IMR-90 (cell line): ENCODE results near the gene CSDE1. TPM values are rescaled to one million over a fixed set of nuclear protein-coding genes. Genes with fewer than 3 reads are reported as not detected.
"Not testable (repeated sequence)": the region's sequence is repeated elsewhere in the genome, so short reads cannot be mapped to it uniquely, and the experiment has no call there.

Source experiments
- ATAC-seq: fragments of 200-7000 bp; cut with Tn5 transposase; 2 replicates; pipeline ENCODE4 v1.9.1; 2020; ENCODE audit warnings: low read depth, mild to moderate bottlenecking, moderate library complexity
- BruUV-seq: library from RNA; stranded (reverse); fragments of 400-500 nt; replicated peaks from 2 replicates; lab custom pipeline; 2021; lab: Mats Ljungman, UMichigan
- CTCF ChIA-PET: fragments of 300-600 bp; formaldehyde crosslinking; extraction: SDS; loops from one replicate; lab custom pipeline; 2021; ENCODE audit warnings: antibody characterized with exemption; lab: Yijun Ruan, JAX
- POLR2A ChIA-PET: fragments of 300-600 bp; sonication (Branson Sonifier 250); formaldehyde crosslinking; loops from one replicate; lab custom pipeline; 2022; ENCODE audit warnings: antibody characterized with exemption; ENCODE audit not compliant: unreplicated experiment; lab: Charles Lee
- DNase-seq: peaks from one replicate; pipeline ENCODE4 v3.0.0; 2013
- H2AFZ ChIP-seq: replicated peaks from 2 replicates; pipeline ENCODE3; 2013; ENCODE audit warnings: low read length, mild to moderate bottlenecking; ENCODE audit not compliant: poor library complexity
- H2AK5ac ChIP-seq: 2 replicates; pipeline ENCODE4 v1.6.1; 2013; ENCODE audit warnings: low read depth, low read length, inconsistent platforms
- H2AK9ac ChIP-seq: replicated peaks from 2 replicates; pipeline ENCODE3; 2013; ENCODE audit warnings: mild to moderate bottlenecking, low read depth, low read length, moderate library complexity; ENCODE audit not compliant: poor library complexity
- H2BK120ac ChIP-seq: 2 replicates; pipeline ENCODE4 v1.6.1; 2013; ENCODE audit warnings: low read depth, low read length, inconsistent platforms
- H2BK15ac ChIP-seq: 3 replicates; pipeline ENCODE4 v1.6.1; 2013; ENCODE audit warnings: low read depth, low read length, inconsistent platforms
- H2BK20ac ChIP-seq: 2 replicates; pipeline ENCODE4 v1.6.1; 2013; ENCODE audit warnings: low read depth, mild to moderate bottlenecking, inconsistent platforms, low read length, moderate library complexity
- H2BK5ac ChIP-seq: 2 replicates; pipeline ENCODE4 v1.6.1; 2013; ENCODE audit warnings: mild to moderate bottlenecking, low read depth, low read length, inconsistent platforms; ENCODE audit not compliant: poor library complexity, severe bottlenecking
- H3K14ac ChIP-seq: replicated peaks from 2 replicates; pipeline ENCODE4 v1.6.1; 2013; ENCODE audit warnings: low read depth, low read length, inconsistent platforms
- H3K18ac ChIP-seq: 2 replicates; pipeline ENCODE4 v1.6.1; 2013; ENCODE audit warnings: low read depth, low read length, control low read depth
- H3K23ac ChIP-seq: 2 replicates; pipeline ENCODE4 v1.6.1; 2013; ENCODE audit warnings: low read depth, low read length, inconsistent platforms
- H3K27ac ChIP-seq: 2 replicates; pipeline ENCODE4 v1.5.1; 2013; ENCODE audit warnings: mild to moderate bottlenecking, control low read depth, low read length; ENCODE audit not compliant: insufficient read depth
- H3K27me3 ChIP-seq: 2 replicates; pipeline ENCODE4 v1.6.1; 2013; ENCODE audit warnings: low read length; ENCODE audit not compliant: control insufficient read depth, insufficient read depth
- H3K36me3 ChIP-seq: 2 replicates; pipeline ENCODE4 v1.6.1; 2013; ENCODE audit warnings: low read length, mixed read lengths; ENCODE audit not compliant: control insufficient read depth, insufficient read depth
- H3K4ac ChIP-seq: 2 replicates; pipeline ENCODE4 v1.6.1; 2013; ENCODE audit warnings: low read depth, low read length, inconsistent platforms
- H3K4me1 ChIP-seq: 2 replicates; pipeline ENCODE4 v1.6.1; 2013; ENCODE audit warnings: low read length, mixed read lengths; ENCODE audit not compliant: control insufficient read depth, insufficient read depth
- H3K4me2 ChIP-seq: 2 replicates; pipeline ENCODE4 v1.6.1; 2013; ENCODE audit warnings: low read depth, mild to moderate bottlenecking, control low read depth, low read length, moderate library complexity
- H3K4me3 ChIP-seq: 2 replicates; pipeline ENCODE4 v1.5.1; 2013; ENCODE audit warnings: low read depth, mild to moderate bottlenecking, control low read depth, low read length, moderate library complexity; ENCODE audit not compliant: insufficient read depth
- H3K56ac ChIP-seq: 2 replicates; pipeline ENCODE4 v1.6.1; 2013; ENCODE audit warnings: low read length, inconsistent platforms; ENCODE audit not compliant: insufficient read depth; ENCODE audit errors: extremely low read depth
- H3K79me1 ChIP-seq, 2 experiments: 2 replicates each; pipeline ENCODE4 v1.6.1; 2013; ENCODE audit warnings: low read length in 2 of 2, inconsistent platforms in 1 of 2, low read depth in 1 of 2
- H3K9ac ChIP-seq: 2 replicates; pipeline ENCODE4 v1.6.1; 2013; ENCODE audit warnings: low read depth, low read length, control low read depth
- H3K9me1 ChIP-seq: 2 replicates; pipeline ENCODE4 v1.6.1; 2013; ENCODE audit warnings: low read length, inconsistent platforms; ENCODE audit not compliant: insufficient read depth
- H3K9me3 ChIP-seq: 2 replicates; pipeline ENCODE4 v1.6.1; 2013; ENCODE audit warnings: low read length; ENCODE audit not compliant: control insufficient read depth, insufficient read depth
- H4K20me1 ChIP-seq: 2 replicates; pipeline ENCODE4 v1.6.1; 2013; ENCODE audit warnings: low read length, inconsistent platforms; ENCODE audit not compliant: insufficient read depth
- H4K5ac ChIP-seq: 2 replicates; pipeline ENCODE4 v1.6.1; 2013; ENCODE audit warnings: mild to moderate bottlenecking, low read depth, low read length, control low read depth
- H4K8ac ChIP-seq, 2 experiments: 2 replicates each; pipeline ENCODE4 v1.6.1; 2013; ENCODE audit warnings: low read depth in 2 of 2, low read length in 2 of 2, control low read depth in 1 of 2, inconsistent platforms in 1 of 2
- H4K91ac ChIP-seq: 2 replicates; pipeline ENCODE4 v1.6.1; 2013; ENCODE audit warnings: low read depth, low read length, inconsistent platforms; ENCODE audit not compliant: insufficient read depth
- WGBS, 2 experiments: methylation state at CpG; one replicate each; pipeline versions ENCODE4 v1.1.5 to v1.1.7; 2013; ENCODE audit warnings: missing lambda C conversion rate in 2 of 2; ENCODE audit not compliant: insufficient read length in 1 of 2; ENCODE audit errors: extremely low coverage in 2 of 2; 5-methylcytosine and 5-hydroxymethylcytosine counted together
- dilution Hi-C: fragments of 300-500 bp; cut with HindIII; formaldehyde crosslinking; loops from one replicate; pipeline ENCODE4 v1.14.3; 2018; ENCODE audit warnings: low sequenced_read_pairs; ENCODE audit not compliant: unreplicated experiment
- in situ Hi-C: fragments of 300-500 bp; cut with MboI; formaldehyde crosslinking; loops from 3 replicates; pipeline ENCODE4 v1.14.3; 2019; ENCODE audit warnings: low sequenced_read_pairs, inconsistent platforms, mixed read lengths
- intact Hi-C: fragments of 100-400 bp; cut with micrococcal nuclease; formaldehyde crosslinking; loops from 2 replicates; pipeline ENCODE4 v1.10.0; 2022
- polyA plus RNA-seq, 3 experiments: library from polyadenylated mRNA; depleted of rRNA; stranded (reverse); fragments of >200 nt; gene quantifications; 2 replicates each; pipeline ENCODE4 v1.2.3, GENCODE V29; 2012; ENCODE audit warnings: low replicate concordance in 1 of 3
- total RNA-seq: library from RNA; depleted of rRNA; stranded (reverse); fragments of >200 nt; gene quantifications from 2 replicates; pipeline ENCODE4 v1.2.3, GENCODE V29; 2012

Gene CSDE1
- total and polyA plus RNA-seq, 2 of the 4 experiments (the other 2 are of a cell fraction): 190 to 879 TPM

- POLR2A ChIA-PET, H4K91ac ChIP-seq, H3K79me1 ChIP-seq, H3K27ac ChIP-seq, H4K8ac ChIP-seq, H2BK20ac ChIP-seq, H2BK5ac ChIP-seq, H3K4me3 ChIP-seq, H2BK15ac ChIP-seq, H3K9me1 ChIP-seq, CTCF ChIA-PET, H3K18ac ChIP-seq, H3K4me1 ChIP-seq, H3K4ac ChIP-seq, H2AK5ac ChIP-seq, H3K36me3 ChIP-seq, H3K9me3 ChIP-seq, in situ Hi-C loops, H2AK9ac ChIP-seq, H3K4me2 ChIP-seq, H3K23ac ChIP-seq, H4K5ac ChIP-seq, H3K14ac ChIP-seq, BruUV-seq, H2AFZ ChIP-seq, H3K27me3 ChIP-seq, DNase-seq, ATAC-seq, intact Hi-C loops, H2BK120ac ChIP-seq, dilution Hi-C loops, H3K56ac ChIP-seq, H4K20me1 ChIP-seq, H3K9ac ChIP-seq: not testable (repeated sequence)
- WGBS, 2 experiments: no CpG with 5 or more reads among the region's 33 CpGs
Observed at GRCh38 chr1:114804449-114804848, 46.7 kb upstream of the CSDE1 start.
